ENCODE data around the gene ANKS1A.
A peak's percentile ranks its signal among the peaks of the same experiment; 100 is the strongest.

Gene ANKS1A

GRCh38 chr6:35008858-35009257, 119.8 kb downstream of the ANKS1A start (continued):
- no peak for TF ChIP-seq ZNF654 (tag by site-specific recombination; IDR thresholded peaks at IDR 0.05; ENCODE audit: low read depth)
- TF ChIP-seq ZNF768 (tag by site-specific recombination; IDR thresholded peaks at IDR 0.05) = no peak
- TF ChIP-seq ZNF785 (tag by site-specific recombination; IDR thresholded peaks at IDR 0.05) = no peak
- no peak for TF ChIP-seq REST (tag by site-specific recombination; IDR thresholded peaks at IDR 0.05)

GRCh38 chr6:35011096-35012041, 122.3 kb downstream of the ANKS1A start:
- no peak overlapping the region for H3K27ac ChIP-seq (ENCODE audit: extremely low read depth, low read depth, low read length)
- H3K4me1 ChIP-seq (ENCODE audit: control insufficient read depth, insufficient read depth, low read length) = peaks cover 6% of the 10 kb centered on the region
- H3K4me3 ChIP-seq (ENCODE audit: low read depth, low read length) = no peak overlapping the region
- ChIA-PET CTCF (interaction anchor here (0.5 to 1.9 kb wide), 7 partner anchors 13 to 596 kb away, joined by 3 to 13 read pairs (median 5); no protein-coding TSS in a partner anchor), POLR2A (interaction anchor here (0.9 kb wide), 1 partner anchor 248 kb away, joined by 3 read pairs; the partner anchor contains the start of gene ZNF76)
- no peaks in the 10 kb centered on the region for H3K9me3 ChIP-seq (ENCODE audit: control insufficient read depth, insufficient read depth, low read depth, low read length)
- no peaks in the 10 kb centered on the region for H3K36me3 ChIP-seq (ENCODE audit: control insufficient read depth in 2 of 2, insufficient read depth in 1 of 2, low read length in 2 of 2)
- 0 out of 2 replicates have a peak, but pooled peaks have one; percentile 28 for TF ChIP-seq ZBTB17 (tag by site-specific recombination; IDR thresholded peaks at IDR 0.05)
- TF ChIP-seq GLI4 (tag by site-specific recombination; IDR thresholded peaks at IDR 0.05) = no peak
- no peak for TF ChIP-seq YY2 (tag by site-specific recombination; IDR thresholded peaks at IDR 0.05)
- TF ChIP-seq ZNF629 (tag by site-specific recombination; IDR thresholded peaks at IDR 0.05) = peak; percentile 60
- TF ChIP-seq MYNN (tag by site-specific recombination; IDR thresholded peaks at IDR 0.05; ENCODE audit: borderline replicate concordance) = no peak

GRCh38 chr6:35013701-35014100, 124.6 kb downstream of the ANKS1A start:
- H3K27ac ChIP-seq (ENCODE audit: extremely low read depth, low read depth, low read length) = no peak overlapping the region
- H3K4me3 ChIP-seq (ENCODE audit: low read depth, low read length) = no peak overlapping the region
- H3K4me1 ChIP-seq (ENCODE audit: control insufficient read depth, insufficient read depth, low read length) = peaks cover 14% of the 10 kb centered on the region
- ChIA-PET POLR2A (no interaction called here), CTCF (interaction anchor here (0.6 kb wide), 2 partner anchors 192 to 834 kb away, joined by 4 read pairs; no protein-coding TSS in a partner anchor)
- TF ChIP-seq OVOL3 (tag by site-specific recombination; IDR thresholded peaks at IDR 0.05) (no peak), ZIC2 (tag by site-specific recombination; IDR thresholded peaks at IDR 0.05) (no peak), ZNF23 (tag by site-specific recombination; IDR thresholded peaks at IDR 0.05; ENCODE audit: borderline replicate concordance) (no peak), ZNF341 (tag by site-specific recombination; IDR thresholded peaks at IDR 0.05; ENCODE audit: low read depth) (no peak), ZFP37 (tag by site-specific recombination; IDR thresholded peaks at IDR 0.05) (no peak), ZNF585B (tag by site-specific recombination; IDR thresholded peaks at IDR 0.05) (no peak), ZNF548 (tag by site-specific recombination; IDR thresholded peaks at IDR 0.05) (no peak), ZNF555 (tag by site-specific recombination; conservative IDR thresholded peaks at IDR 0.05) (no peak), ZNF776 (tag by site-specific recombination; IDR thresholded peaks at IDR 0.05; ENCODE audit: borderline replicate concordance) (no peak), ZNF660 (tag by site-specific recombination; IDR thresholded peaks at IDR 0.05) (no peak), ZNF704 (tag by site-specific recombination; IDR thresholded peaks at IDR 0.05) (no peak), ZNF18 (tag by site-specific recombination; IDR thresholded peaks at IDR 0.05) (no peak)
- peaks cover 0 to 9% of the 10 kb centered on the region in 2 experiments; a peak in 1 of 3 replicates for H3K36me3 ChIP-seq (ENCODE audit: control insufficient read depth in 2 of 2, insufficient read depth in 1 of 2, low read length in 2 of 2)
- no peaks in the 10 kb centered on the region for H3K9me3 ChIP-seq (ENCODE audit: control insufficient read depth, insufficient read depth, low read depth, low read length)

Data from HEK293 (cell line).